ENCODE measurements around the gene ZNF564.

DNA sequence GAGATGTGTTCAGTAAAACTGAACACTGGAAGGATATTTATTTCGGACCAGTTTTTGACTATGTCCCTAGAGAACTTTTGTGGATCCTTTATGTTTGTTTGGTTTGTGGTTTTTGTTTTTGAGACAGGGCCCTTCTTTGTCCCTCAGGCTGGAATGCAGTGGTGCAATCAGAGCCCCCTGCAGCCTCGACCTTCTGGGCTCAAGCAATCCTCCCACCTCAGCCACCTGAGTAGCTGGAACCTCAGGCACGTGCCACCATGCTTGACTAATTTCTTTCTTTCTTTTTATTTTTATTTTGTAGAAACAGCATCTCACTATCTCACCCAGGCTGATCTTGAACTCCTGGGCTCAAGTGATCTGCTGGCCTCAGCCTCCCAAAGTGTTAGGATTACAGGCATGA lies 65.7 kb downstream of the ZNF564 start:
- no peak for TF ChIP-seq CTCF (IDR thresholded peaks at IDR 0.05; ENCODE audit: insufficient read depth, low read length, poor library complexity, severe bottlenecking)
- no peak for TF ChIP-seq EZH2phosphoT487 (conservative IDR thresholded peaks at IDR 0.05; ENCODE audit: low read length)

Data from SU-DHL-6 (cell line).